Measurements from ENCODE around the gene SAFB2.
"Not testable (repeated sequence)": the region's sequence is repeated elsewhere in the genome, so short reads cannot be mapped to it uniquely, and the experiment has no call there.

The SAFB2 gene

GRCh38 chr19:5632241-5632612 is 9.7 kb upstream of the SAFB2 start:
- DNase-seq = no peak

GRCh38 chr19:5631567-5632240 is 9.1 kb upstream of the SAFB2 start:
- DNase-seq = no peak

- DNase-seq = no peak
Measured at GRCh38 chr19:5628919-5629481, 6.4 kb upstream of the SAFB2 start.

GRCh38 chr19:5628461-5628860 is 5.9 kb upstream of the SAFB2 start:
- DNase-seq = no peak

GRCh38 chr19:5627395-5627904 is 4.9 kb upstream of the SAFB2 start:
- DNase-seq = peak; percentile 96 to 97

GRCh38 chr19:5625641-5626040 is 3.1 kb upstream of the SAFB2 start:
- no peak for DNase-seq

GRCh38 chr19:5624741-5625278 is 2.2 kb upstream of the SAFB2 start:
- DNase-seq = peak in 1 of 2 experiments; percentile 27

- DNase-seq = peak in 1 of 2 experiments; percentile 25
Measured at GRCh38 chr19:5624018-5624663, 1.6 kb upstream of the SAFB2 start.

- DNase-seq = peak in 1 of 2 experiments; percentile 21
Measured at GRCh38 chr19:5623397-5624017, 931 bp upstream of the SAFB2 start.

GRCh38 chr19:5621945-5622464 is 571 bp downstream of the SAFB2 start:
- DNase-seq = no peak

- DNase-seq = peak in 1 of 2 experiments; percentile 34
Measured at GRCh38 chr19:5621311-5621944, 1.1 kb downstream of the SAFB2 start.

- DNase-seq = no peak
Measured at GRCh38 chr19:5619946-5620345, 2.6 kb downstream of the SAFB2 start.

GRCh38 chr19:5618591-5618990 is 4.0 kb downstream of the SAFB2 start:
- no peak for DNase-seq

GRCh38 chr19:5617080-5617479 is 5.5 kb downstream of the SAFB2 start:
- DNase-seq = no peak

- no peak for DNase-seq
Measured at GRCh38 chr19:5615756-5616327, 6.7 kb downstream of the SAFB2 start.

- DNase-seq = peak in 1 of 2 experiments; percentile 29
Measured at GRCh38 chr19:5612891-5613865, 9.4 kb downstream of the SAFB2 start.

GRCh38 chr19:5609881-5610448 is 12.6 kb downstream of the SAFB2 start:
- no peak for DNase-seq

- DNase-seq = not testable (repeated sequence)
Measured at GRCh38 chr19:5608766-5609165, 13.8 kb downstream of the SAFB2 start.

- no peak for DNase-seq
Measured at GRCh38 chr19:5608291-5608690, 14.3 kb downstream of the SAFB2 start.

Data from NCI-H524 (cell line).